K562 (cell line): ENCODE measurements around the gene FAM174B. TPM values are rescaled to one million over a fixed set of nuclear protein-coding genes. Genes with fewer than 3 reads are reported as not detected.

ENCODE experiments used
- ATAC-seq: fragments of 200-7000 bp; cut with Tn5 transposase; 3 replicates; pipeline ENCODE4 v1.9.1; 2020; ENCODE audit warnings: moderate library complexity
- BruUV-seq: library from RNA; stranded (reverse); fragments of 400-500 nt; replicated peaks from 2 replicates; lab custom pipeline; 2021; lab: Mats Ljungman, UMichigan
- CTCF ChIA-PET: fragments of 300-600 bp; formaldehyde crosslinking; extraction: SDS; loops from one replicate; lab custom pipeline; 2021; ENCODE audit warnings: low intra/inter-chr PET ratio; lab: Yijun Ruan, JAX
- POLR2A ChIA-PET: fragments of 300-600, 350-650 bp; sonication (Branson Sonifier 250); formaldehyde crosslinking; extraction: SDS; loops from one replicate; lab custom pipeline; 2021; ENCODE audit warnings: antibody characterized with exemption, inconsistent platforms; lab: Yijun Ruan, JAX
- DNase-seq, 4 experiments: peaks; one replicate each; pipeline versions ENCODE4 v3.0.0 to v3.0.0-alpha.2; 2011 to 2018; ENCODE audit warnings: low spot score in 3 of 4, mixed read lengths in 3 of 4; ENCODE audit errors: extremely low read depth in 1 of 4
- FAIRE-seq: peaks from 2 replicates; lab custom pipeline; 2011; peaks lifted over from hg19 to GRCh38; lab: Jason Lieb, UNC
- H2AFZ ChIP-seq: 2 replicates; pipeline ENCODE4 v1.6.0; 2011; ENCODE audit warnings: low read depth, low read length, control low read depth, inconsistent platforms
- H3K27ac ChIP-seq: fragments of 200-600 bp; 3 replicates; pipeline ENCODE4 v1.8.0; 2011; ENCODE audit warnings: low read depth, mild to moderate bottlenecking, control low read depth, inconsistent platforms, low read length, moderate library complexity, mixed read lengths; ENCODE audit errors: extremely low read depth
- H3K27me3 ChIP-seq, 2 experiments: fragments of 300-600 bp in 1 of 2; 2 replicates in 1 of 2; 3 replicates in 1 of 2; pipeline versions ENCODE4 v1.6.0 to v1.8.0; 2011; ENCODE audit warnings: inconsistent platforms in 2 of 2, low read length in 2 of 2, mild to moderate bottlenecking in 1 of 2, mixed read lengths in 1 of 2, moderate library complexity in 1 of 2; ENCODE audit not compliant: control insufficient read depth in 2 of 2, insufficient read depth in 2 of 2
- H3K36me3 ChIP-seq: fragments of 300-600 bp; 3 replicates; pipeline ENCODE4 v1.8.0; 2011; ENCODE audit warnings: mild to moderate bottlenecking, low read length, inconsistent platforms; ENCODE audit not compliant: control insufficient read depth, insufficient read depth
- H3K4me1 ChIP-seq, 2 experiments: fragments of 200-600 bp in 1 of 2; replicated peaks in 1 of 2; 2 replicates in 1 of 2; 3 replicates in 1 of 2; pipeline versions ENCODE4 v1.5.1 to v1.8.0; 2011; ENCODE audit warnings: inconsistent platforms in 2 of 2, low read length in 2 of 2, mild to moderate bottlenecking in 1 of 2, mixed read lengths in 1 of 2, moderate library complexity in 1 of 2; ENCODE audit not compliant: control insufficient read depth in 2 of 2, insufficient read depth in 2 of 2
- H3K4me2 ChIP-seq: 2 replicates; pipeline ENCODE4 v1.6.1; 2011; ENCODE audit warnings: low read length, control low read depth, inconsistent platforms, mixed read lengths; ENCODE audit not compliant: insufficient read depth
- H3K4me3 ChIP-seq: fragments of 200-600 bp; sonication (generic), shearing (Covaris generic); 2 replicates; pipeline ENCODE4 v1.5.1; 2016; ENCODE audit warnings: control low read depth, inconsistent platforms
- H3K79me2 ChIP-seq: fragments of 200-600 bp; 3 replicates; pipeline ENCODE4 v1.8.0; 2011; ENCODE audit warnings: low read length, inconsistent platforms; ENCODE audit not compliant: control insufficient read depth, insufficient read depth
- H3K9ac ChIP-seq, 2 experiments: 2 replicates each; pipeline versions ENCODE4 v1.6.0 to v1.6.1; 2011; ENCODE audit warnings: low read depth in 2 of 2, low read length in 2 of 2, control low read depth in 1 of 2, inconsistent platforms in 1 of 2, mild to moderate bottlenecking in 1 of 2, mixed read lengths in 1 of 2; ENCODE audit not compliant: insufficient read depth in 1 of 2
- H3K9me1 ChIP-seq: one replicate; pipeline ENCODE4 v1.6.0; 2011; ENCODE audit warnings: inconsistent platforms, mild to moderate bottlenecking, low read length, moderate library complexity; ENCODE audit not compliant: control insufficient read depth, insufficient read depth
- H3K9me3 ChIP-seq: replicated peaks from 2 replicates; pipeline ENCODE4 v1.5.1; 2011; ENCODE audit warnings: low read depth, low read length, inconsistent platforms; ENCODE audit not compliant: control insufficient read depth, insufficient read depth
- H4K20me1 ChIP-seq: replicated peaks from 2 replicates; pipeline ENCODE4 v1.6.1; 2011; ENCODE audit warnings: low read length, inconsistent platforms, mixed read lengths; ENCODE audit not compliant: control insufficient read depth, insufficient read depth
- CBX8 ChIP-seq: fragments of 200-600 bp; sonication (generic); IDR thresholded peaks from 2 replicates; pipeline ENCODE4 v1.6.1; 2012; ENCODE audit warnings: borderline replicate concordance, mixed run types, low read depth, mild to moderate bottlenecking, moderate library complexity, mixed read lengths, low read length, control low read depth, inconsistent platforms; ENCODE audit not compliant: poor library complexity, severe bottlenecking; ENCODE audit errors: extremely low read depth
- CEBPZ ChIP-seq: fragments of 150-350 bp; IDR thresholded peaks from 2 replicates; pipeline ENCODE4 v1.6.1; 2014; ENCODE audit warnings: low read depth, mild to moderate bottlenecking, low read length, borderline replicate concordance
- FOXK2 ChIP-seq, 2 experiments: fragments of 450-650 bp; IDR thresholded peaks in 1 of 2; conservative IDR thresholded peaks in 1 of 2; 2 replicates each; pipeline ENCODE4 v1.6.1; 2016; ENCODE audit warnings: low read depth in 2 of 2, mild to moderate bottlenecking in 1 of 2
- GABPB2 ChIP-seq: fragments of 250-450 bp; sonication (Bioruptor Pico); conservative IDR thresholded peaks from 2 replicates; pipeline ENCODE4 v1.5.1; 2021; ENCODE audit warnings: mild to moderate bottlenecking
- HNRNPUL1 ChIP-seq: fragments of 200-400 bp; formaldehyde crosslinking; IDR thresholded peaks from 2 replicates; pipeline ENCODE4 v1.6.1; 2017; ENCODE audit warnings: low read length
- MBD1 ChIP-seq: fragments of 250-450 bp; sonication (Bioruptor Pico); IDR thresholded peaks from 2 replicates; pipeline ENCODE4 v1.8.0; 2022; ENCODE audit warnings: inconsistent platforms
- RAD21 ChIP-seq, 2 experiments: fragments of 250-450 bp in 1 of 2; fragments of 450-650 bp in 1 of 2; sonication (Bioruptor Pico) in 1 of 2; formaldehyde crosslinking in 1 of 2; IDR thresholded peaks in 1 of 2; conservative IDR thresholded peaks in 1 of 2; 2 replicates each; pipeline versions ENCODE4 v1.4.0 to v1.8.0; 2020 to 2022; ENCODE audit warnings: mild to moderate bottlenecking in 2 of 2, moderate library complexity in 1 of 2
- TEAD2 ChIP-seq: fragments of 450-650 bp; IDR thresholded peaks from 2 replicates; pipeline ENCODE4 v1.6.1; 2016; ENCODE audit warnings: missing genetic modification characterization, control low read depth, missing compliant biosample characterization
- ZNF184 ChIP-seq: sonication (generic); formaldehyde crosslinking; IDR thresholded peaks from 2 replicates; pipeline ENCODE4 v1.5.0; 2020; ENCODE audit warnings: missing genetic modification reagents
- WGBS: fragments of 100-300 bp; shearing (Covaris generic); methylation state at CpG from one replicate; pipeline ENCODE4 v1.1.6; 2016; ENCODE audit warnings: low coverage, mixed read lengths; ENCODE audit not compliant: insufficient coverage; ENCODE audit errors: missing lambda C conversion rate; 5-methylcytosine and 5-hydroxymethylcytosine counted together
- in situ Hi-C: fragments of 300-500 bp; cut with MboI; formaldehyde crosslinking; loops from 4 replicates; pipeline ENCODE4 v1.15.0; 2018; ENCODE audit warnings: inconsistent platforms, mixed read lengths
- intact Hi-C: fragments of 100-400 bp; cut with micrococcal nuclease; formaldehyde crosslinking; loops from 2 replicates; pipeline ENCODE4 v1.14.2; 2022
- polyA plus RNA-seq, 8 experiments: library from polyadenylated mRNA; depleted of rRNA in 4 of 8; stranded (reverse) in 5 of 8; unstranded in 3 of 8; fragments of >200 nt; fragmentation: Nextera tagmentation in 2 of 8; fragmentation: Illumina TruSeq in 1 of 8; extraction: Ambion mirVana in 2 of 8; extraction: Trizol in 1 of 8; gene quantifications; 2 replicates each; pipeline versions ENCODE4 v1.2.1 to v1.2.3, GENCODE V29; 2011 to 2014; ENCODE audit warnings: inconsistent platforms in 1 of 8, missing spikeins in 1 of 8
- total RNA-seq, 7 experiments: library from RNA; depleted of rRNA in 6 of 7; stranded (reverse); fragments of >200 nt in 6 of 7; fragmentation: Illumina TruSeq in 2 of 7; extraction: Trizol in 2 of 7; gene quantifications; 2 replicates each; pipeline versions ENCODE4 v1.2.1 to v1.2.3, GENCODE V29; 2011 to 2021; ENCODE audit warnings: low replicate concordance in 1 of 7

Gene FAM174B
- total and polyA plus RNA-seq, 9 of the 15 experiments (the other 6 are each of a cell fraction or from before 2014, with no cell fraction given): 0.39 to 2.7 (median 1.9) TPM; not detected in 1

GRCh38 chr15:92653366-92653765, 2.2 kb downstream of the FAM174B start:
- DNase-seq: no peak
- Histone ChIP-seq H3K4me1 (peaks cover 0 to 10% of the 10 kb centered on the region in 2 experiments; a peak in 2 of 5 replicates), H3K36me3 (no peaks in the 10 kb centered on the region), H3K9me3 (peaks cover 3% of the 10 kb centered on the region; the same call in 1 of the 2 replicates), H3K4me2 (no peak overlapping the region), H3K27ac (no peak overlapping the region), H3K27me3 (peaks cover 19 to 60% of the 10 kb centered on the region in 2 experiments), H2AFZ (no peak overlapping the region), H3K4me3 (no peak overlapping the region), H3K9me1 (no peaks in the 10 kb centered on the region), H4K20me1 (no peaks in the 10 kb centered on the region; the same call in 1 of the 2 replicates), H3K79me2 (no peaks in the 10 kb centered on the region), H3K9ac (no peak overlapping the region)
- CTCF ChIA-PET: no interaction called here
- TF ChIP-seq TEAD2 (no peak), RAD21 (CRISPR knock-in tag; conservative IDR thresholded peaks at IDR 0.05 in 1 of 2, IDR thresholded peaks at IDR 0.05 in 1 of 2) (no peak), FOXK2 (conservative IDR thresholded peaks at IDR 0.05 in 1 of 2, IDR thresholded peaks at IDR 0.05 in 1 of 2; ENCODE audit: low read depth in 2 of 2) (no peak), CBX8 (no peak), MBD1 (CRISPR knock-in tag) (no peak), HNRNPUL1 (no peak), ZNF184 (CRISPR knock-in tag) (no peak), CEBPZ (no peak), GABPB2 (CRISPR knock-in tag) (no peak)
- intact Hi-C loops: no loop called here
- 5% methylated on average over 5 of the region's 5 CpGs for WGBS
- in situ Hi-C loops: no loop called here
- POLR2A ChIA-PET: interaction anchor here (1.0 to 1.6 kb wide), 2 partner anchors 8 to 12 kb away, joined by 3 read pairs; no protein-coding TSS in a partner anchor
- no TSS peak for BruUV-seq
- FAIRE-seq: no peak
- ATAC-seq: no peak
